Left renal pelvis (tissue), 4 donors: Measurements from ENCODE around the gene PTPRJ. TPM values are rescaled to one million over a fixed set of nuclear protein-coding genes. Genes with fewer than 3 reads are reported as not detected.

Source experiments
- DNase-seq, 4 donors: peaks; one replicate each; pipeline ENCODE4 v3.0.0-alpha.2; 2013; ENCODE audit warnings: low read depth in 4 of 4, low spot score in 3 of 4
- polyA plus RNA-seq, 4 donors: library from polyadenylated mRNA; unstranded; fragments of 120-200 nt; gene quantifications; one replicate each; pipeline ENCODE4 v1.2.1, GENCODE V29; 2013; ENCODE audit not compliant: insufficient read length in 4 of 4

Gene PTPRJ
- polyA plus RNA-seq, 4 donors: 9.0 to 25.1 (median 23.9) TPM

DNA sequence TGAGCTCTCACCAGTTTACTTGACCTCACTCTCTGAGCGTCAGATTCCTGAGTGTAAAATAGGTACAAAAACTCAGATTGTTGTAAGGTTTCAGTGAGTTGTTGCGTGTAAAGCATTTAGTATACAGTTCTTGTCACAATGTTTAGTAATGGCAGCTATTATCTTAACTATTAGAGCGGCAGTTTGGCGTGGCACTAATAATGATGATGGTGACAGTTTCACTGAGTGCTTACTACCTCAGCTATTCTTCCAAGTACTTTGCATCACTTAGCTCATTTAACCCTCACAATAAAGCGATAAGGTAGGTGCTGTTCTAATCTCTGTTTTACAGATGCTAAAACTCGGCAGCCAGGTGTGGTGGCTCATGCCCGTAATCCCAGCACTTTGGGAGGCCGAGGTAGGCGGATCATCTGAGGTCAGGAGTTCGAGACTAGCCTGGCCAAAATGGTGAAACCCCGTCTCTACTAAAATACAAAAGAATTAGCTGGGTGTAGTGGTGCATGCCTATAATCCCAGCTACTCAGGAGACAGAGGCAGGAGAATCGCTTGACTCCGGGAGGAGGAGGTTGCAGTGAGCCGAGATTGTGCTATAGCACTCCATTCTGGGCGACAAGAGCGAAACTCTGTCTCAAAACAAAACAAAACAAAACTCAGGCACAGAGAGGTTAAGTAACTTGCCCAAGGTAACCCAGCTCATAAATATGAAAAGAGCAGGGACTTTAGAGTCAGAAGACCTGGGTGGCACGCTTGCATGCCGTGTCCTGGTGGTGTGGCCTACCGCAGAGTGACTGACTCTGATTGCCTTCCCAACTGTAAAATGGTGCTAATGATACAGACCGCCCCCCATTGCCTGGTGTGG, 76.2 kb downstream of the PTPRJ start:
- DNase-seq: no peak

DNA sequence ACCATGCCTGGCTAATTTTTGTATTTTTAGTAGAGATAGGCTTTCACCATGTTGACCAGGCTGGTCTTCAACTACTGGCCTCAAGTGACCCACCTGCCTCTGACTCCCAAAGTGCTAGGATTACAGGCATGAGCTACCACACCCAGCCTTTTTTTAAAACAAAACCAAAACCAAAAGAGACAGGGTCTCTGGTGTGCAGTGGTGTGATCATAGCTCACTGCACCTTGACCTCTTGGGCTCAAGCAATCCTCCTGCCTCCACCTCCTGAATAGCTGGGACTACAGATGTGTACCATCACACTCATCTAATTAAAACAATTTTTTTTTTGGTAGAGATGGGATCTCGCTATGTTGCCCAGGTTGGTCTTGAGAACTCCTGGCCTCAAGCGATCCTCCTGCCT, 77.7 kb downstream of the PTPRJ start:
- no peak for DNase-seq

- no peak for DNase-seq
Observed at GRCh38 chr11:48058788-48059187, 78.4 kb downstream of the PTPRJ start.

- DNase-seq: no peak
Observed at GRCh38 chr11:48062649-48063048, 82.3 kb downstream of the PTPRJ start.

- peak in 2 of 4 donors; percentile 39 to 51 for DNase-seq
Observed at GRCh38 chr11:48063424-48063978, 83.1 kb downstream of the PTPRJ start.

GRCh38 chr11:48064306-48064705, 83.9 kb downstream of the PTPRJ start:
- no peak for DNase-seq

DNA sequence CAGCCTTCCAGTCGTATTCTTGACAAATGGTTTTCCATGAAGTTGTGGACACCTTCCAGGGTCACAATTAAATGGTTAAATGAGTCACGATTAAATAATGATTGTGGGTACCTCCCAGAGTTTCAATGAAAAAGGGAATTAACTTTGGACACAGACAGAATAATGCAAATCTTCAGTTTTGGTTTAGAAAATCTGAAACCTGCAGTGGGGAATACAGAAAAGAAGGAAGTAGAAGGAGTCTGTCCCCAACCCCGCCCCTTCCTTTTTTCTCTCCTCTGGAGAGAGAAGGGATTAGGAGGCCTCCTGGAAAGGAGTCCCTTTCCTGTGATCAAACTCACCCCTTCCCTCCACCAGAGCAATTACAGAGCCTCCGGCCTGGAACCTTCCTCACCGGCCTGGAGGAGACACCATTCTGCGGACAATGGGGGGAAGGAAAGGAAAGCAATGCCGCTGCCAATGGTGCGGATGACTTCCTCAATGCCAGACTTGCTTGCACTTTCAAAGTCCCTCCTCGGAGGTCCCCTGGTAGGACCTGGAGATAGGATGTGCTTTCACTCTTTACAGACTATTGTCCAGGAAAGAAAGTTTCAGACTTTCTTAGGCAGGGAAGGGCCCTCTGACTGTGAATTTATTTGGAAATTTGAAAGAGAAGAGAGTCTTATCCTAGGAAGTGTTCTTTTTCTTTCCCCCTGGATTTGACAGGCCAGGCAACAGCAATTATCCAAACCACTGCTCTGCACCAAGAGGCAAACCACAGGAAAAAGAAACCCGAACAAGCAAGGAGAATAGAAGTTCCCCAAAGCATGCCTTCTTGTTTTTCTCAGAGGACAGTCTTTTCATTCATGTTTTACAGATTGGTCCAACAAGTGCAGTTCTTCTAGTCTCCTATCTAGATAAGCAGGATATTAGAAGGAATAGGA, 86.8 kb downstream of the PTPRJ start:
- DNase-seq: no peak

DNA sequence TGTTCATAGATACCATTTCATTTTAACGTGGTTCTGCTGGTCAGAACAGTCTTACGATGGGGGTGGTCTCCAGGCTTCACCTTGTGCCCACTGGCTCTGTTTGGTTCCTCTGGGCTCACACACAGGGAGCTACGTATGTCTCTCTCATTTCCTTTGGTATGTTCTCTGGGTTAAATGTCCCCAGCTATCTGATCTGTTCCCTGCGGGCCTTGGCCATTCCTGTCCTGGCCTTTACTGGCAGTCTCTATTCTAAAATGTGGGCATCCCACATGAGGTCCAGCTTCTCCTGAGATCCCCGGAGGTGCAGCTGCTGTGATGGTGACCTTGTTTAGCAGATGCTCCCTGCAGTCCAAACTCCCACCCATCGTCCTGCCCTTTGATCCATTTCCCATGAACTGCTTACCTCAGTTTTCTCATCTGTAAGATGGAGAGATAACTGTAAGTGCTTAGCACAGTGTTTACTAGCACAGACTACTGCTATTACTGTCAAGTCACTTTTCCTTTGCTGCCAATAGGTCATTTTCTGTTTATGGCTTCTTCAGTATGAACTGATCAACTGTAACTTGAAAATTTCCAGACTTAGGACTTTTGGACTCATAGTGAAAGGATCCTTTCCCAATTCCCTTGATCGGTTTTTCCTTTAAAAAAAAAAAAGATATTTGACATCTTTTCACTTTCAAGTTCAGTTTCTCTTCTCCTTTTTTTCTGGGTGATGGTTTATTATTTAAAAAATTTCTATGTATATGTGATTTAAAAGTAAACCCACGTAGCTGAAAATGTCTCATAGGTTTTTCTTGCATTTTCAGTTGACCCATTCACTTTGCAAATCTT, 92.9 kb downstream of the PTPRJ start:
- DNase-seq: no peak

DNA sequence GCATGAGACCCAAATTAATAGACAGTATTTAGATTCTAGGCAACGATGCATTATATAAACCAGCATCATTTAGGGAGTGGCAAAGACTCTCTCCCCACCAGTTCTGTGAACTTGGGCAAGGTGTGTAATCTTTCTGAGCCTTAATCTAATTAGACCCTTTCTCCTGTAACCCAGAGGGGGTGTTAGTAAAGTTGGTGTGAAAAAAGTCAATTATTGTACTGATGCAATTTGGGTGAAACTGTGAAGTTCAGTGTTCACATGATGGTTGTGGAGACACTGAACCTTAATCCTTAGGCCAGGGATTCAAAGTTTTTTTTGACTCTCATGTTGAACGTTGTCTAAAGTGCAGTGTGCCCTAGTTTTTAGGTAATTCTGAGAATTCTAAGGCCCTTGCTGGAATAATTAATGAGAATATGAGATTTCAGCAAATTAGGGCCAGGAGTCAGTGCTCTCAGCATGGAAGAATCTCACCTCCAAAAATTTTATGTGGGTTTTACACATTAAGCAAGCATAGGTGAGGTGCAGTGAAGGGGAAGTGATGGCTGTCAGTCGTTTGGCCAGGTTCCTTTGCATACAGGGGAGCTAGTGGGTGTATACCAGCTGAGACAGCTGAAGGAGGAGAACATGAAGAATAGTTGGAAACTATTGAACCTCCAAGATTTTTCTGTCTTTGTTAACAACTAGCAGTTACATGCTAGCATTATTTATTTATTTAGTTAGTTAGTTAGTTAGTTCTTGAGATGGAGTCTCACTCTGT, 94.2 kb downstream of the PTPRJ start:
- no peak for DNase-seq

DNA sequence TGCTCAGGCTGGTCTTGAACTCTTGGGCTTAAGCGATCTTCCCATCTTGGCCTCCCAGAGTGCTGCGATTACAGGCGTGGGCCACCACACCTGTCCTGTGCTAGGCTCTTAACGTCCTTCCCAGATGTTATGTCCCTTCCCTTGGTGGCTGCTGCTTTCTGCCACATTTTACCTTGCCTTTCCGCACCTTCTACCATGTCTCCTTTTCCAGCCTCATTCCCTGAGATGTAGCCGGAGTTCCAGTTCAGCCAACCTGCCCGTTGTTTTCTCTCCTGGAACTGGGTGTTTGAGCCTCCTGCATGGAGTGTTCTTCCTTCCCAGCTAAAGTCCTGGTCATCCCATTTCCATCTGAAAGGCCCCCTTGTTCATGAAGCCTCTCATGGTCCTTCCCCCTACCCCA, 95.3 kb downstream of the PTPRJ start:
- no peak for DNase-seq

GRCh38 chr11:48077251-48077650, 96.9 kb downstream of the PTPRJ start:
- no peak for DNase-seq

- no peak for DNase-seq
Observed at GRCh38 chr11:48078689-48079088, 98.3 kb downstream of the PTPRJ start.

DNA sequence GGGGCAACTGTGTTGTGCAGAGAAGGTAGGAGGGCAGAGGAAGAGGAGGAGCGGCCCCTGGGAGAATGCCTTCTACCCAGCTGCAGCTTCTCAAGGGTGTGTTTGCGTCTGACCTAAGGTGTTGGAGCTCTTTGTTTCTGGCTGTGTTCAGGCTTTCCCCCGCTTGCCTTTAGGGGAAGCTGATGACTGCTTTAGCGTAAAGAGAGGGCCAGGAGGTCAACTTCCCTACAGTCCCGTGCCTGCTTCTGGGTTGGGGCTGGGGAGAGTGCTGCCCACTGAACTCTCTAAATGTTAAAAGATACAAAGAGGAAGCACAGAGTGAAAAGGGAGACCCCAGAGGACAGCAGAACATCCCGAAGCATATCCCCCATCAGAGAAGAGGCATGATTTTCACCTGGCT, 99.2 kb downstream of the PTPRJ start:
- DNase-seq: no peak

GRCh38 chr11:48080301-48080861, 100.0 kb downstream of the PTPRJ start:
- DNase-seq: no peak

DNA sequence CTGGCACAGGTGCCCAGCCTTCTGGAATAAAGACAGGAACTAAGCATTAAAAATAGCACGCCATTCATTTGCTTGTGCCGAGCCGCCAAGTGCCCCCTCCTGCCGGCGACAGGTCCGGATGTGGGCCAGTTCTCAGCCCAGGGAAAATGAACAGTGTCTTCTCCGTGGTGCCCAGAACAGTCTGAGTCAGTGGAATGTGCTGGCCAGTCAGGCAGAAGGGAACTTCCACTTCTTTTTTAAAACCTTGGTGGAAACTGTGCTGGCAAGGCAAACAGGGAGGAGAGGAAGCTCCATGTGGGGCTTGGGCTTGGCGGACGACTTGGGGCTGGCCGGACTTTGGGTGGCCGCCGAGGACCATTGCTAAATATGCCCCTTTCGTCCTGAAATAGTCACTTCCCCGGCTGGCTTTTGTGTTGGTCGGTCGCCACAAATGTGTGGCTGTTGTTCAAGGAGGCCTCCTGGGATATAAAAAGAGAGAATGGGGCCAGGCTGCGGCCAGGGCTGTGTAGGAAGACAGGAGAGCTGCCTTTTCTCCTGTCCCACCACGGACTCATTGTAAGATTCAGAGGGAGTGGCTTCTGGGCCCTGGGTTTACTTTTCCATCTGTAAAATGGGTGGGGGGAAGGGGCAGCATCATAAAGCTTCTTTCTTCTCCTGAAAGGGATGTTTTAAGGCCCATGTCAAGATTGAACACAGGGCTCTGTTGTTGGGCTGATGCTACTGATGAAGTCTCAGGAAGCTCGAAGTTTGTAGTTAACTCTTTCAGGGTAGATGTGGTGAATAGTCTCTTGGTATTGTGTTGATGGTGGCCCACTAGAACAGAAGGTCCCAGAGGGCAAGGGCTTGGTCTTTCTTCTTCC, 101.0 kb downstream of the PTPRJ start:
- DNase-seq: no peak

DNA sequence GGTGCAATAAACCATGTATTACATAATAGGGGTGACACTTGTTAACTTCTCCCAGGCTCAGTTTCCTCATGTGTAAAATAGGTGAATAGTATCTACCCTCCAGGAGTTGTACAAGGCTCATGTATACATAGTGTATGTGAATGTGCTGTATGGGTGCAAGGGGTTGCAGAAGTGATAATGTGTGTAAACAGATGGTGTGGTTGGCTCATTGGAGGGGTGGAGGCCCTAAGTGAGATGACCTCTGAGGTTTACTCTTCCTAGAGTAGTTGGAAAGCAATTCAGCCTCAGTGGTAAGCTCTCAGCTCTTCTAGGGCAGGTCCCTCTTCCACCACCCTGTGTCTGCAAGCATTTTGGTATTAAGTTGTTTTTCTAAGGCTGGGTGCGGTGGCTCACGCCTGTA, 102.4 kb downstream of the PTPRJ start:
- no peak for DNase-seq

DNA sequence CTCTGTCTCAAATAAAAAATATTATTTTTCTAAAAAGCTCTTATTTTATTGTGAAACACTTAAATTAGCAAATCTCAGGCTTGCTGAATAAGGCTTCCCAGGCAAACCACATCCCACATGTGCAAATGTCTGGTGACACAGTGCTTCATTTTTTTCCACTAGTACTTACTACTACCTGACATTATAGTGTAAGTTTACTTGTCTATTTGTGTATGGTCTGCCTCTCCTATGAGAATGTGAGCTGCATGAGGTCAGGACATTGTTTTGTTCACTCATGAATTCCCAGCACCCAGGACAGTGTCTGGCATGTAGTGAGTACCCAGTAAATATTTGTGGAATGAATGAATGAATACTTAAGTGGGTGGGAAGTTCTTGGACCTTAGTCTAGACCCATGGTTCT, 103.1 kb downstream of the PTPRJ start:
- DNase-seq: no peak

DNA sequence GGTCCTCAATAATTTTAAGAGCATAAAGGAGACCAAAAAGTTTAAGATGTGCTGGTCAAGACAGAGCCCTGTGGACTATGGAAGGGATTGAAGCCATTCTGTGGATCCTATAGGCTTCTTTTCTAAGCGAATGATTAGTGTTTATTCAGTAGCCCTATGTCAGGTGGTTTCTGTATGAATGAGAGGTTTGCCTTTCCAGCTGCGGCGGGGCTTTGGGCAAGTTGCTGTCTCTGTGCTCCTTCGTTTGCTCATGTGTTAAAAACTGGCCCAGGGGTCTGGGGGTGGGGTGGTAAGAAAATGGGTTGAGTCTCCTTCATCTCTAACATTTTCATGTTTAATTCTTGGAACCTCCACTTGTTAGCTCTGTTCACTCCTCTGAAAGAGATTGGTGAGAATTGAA, 105.3 kb downstream of the PTPRJ start:
- DNase-seq: no peak
